PC-9 (cell line): ENCODE data around the gene NBEA.

Experiments
- CTCF ChIP-seq: fragments of 200-600 bp; sonication (generic); conservative IDR thresholded peaks from 2 replicates; pipeline ENCODE4 v1.6.1; 2017; ENCODE audit warnings: mixed run types, antibody characterized with exemption, mild to moderate bottlenecking, moderate library complexity
- EZH2 ChIP-seq: fragments of 200-600 bp; sonication (generic); IDR thresholded peaks from 2 replicates; pipeline ENCODE4 v1.8.0; 2017; ENCODE audit warnings: antibody characterized with exemption, low read depth

DNA sequence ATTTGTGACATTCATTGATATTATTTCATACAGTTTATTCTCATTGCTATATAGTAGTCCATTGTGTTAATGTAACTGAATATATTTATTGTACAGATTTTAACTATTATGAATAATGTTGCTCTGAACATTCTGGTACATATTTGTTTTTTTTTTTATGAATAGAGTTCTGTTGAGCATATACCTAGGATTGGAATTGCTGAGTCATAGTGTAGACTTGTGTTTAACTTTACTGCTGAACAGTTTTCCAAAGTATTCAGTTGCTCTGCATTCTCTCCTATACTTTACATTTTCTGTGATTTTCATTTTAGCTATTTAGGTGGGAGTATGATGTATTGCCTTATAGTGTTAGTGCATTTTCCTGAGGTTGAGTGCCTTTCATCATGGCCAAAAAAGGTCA, 436.9 kb downstream of the NBEA start:
- no peak for TF ChIP-seq CTCF
- TF ChIP-seq EZH2, result no peak
